ENCODE measurements around the gene SHISAL1.

SHISAL1 gene

GRCh38 chr22:44229809-44230208 is 82.9 kb downstream of the SHISAL1 start:
- H3K4me3 ChIP-seq (ENCODE audit: low read depth, low read length): no peak overlapping the region
- DNase-seq (ENCODE audit: low read depth): no peak
- no peak for TF ChIP-seq CTCF (IDR thresholded peaks at IDR 0.05; ENCODE audit: control insufficient read depth, extremely low read depth, insufficient read depth)

DNA sequence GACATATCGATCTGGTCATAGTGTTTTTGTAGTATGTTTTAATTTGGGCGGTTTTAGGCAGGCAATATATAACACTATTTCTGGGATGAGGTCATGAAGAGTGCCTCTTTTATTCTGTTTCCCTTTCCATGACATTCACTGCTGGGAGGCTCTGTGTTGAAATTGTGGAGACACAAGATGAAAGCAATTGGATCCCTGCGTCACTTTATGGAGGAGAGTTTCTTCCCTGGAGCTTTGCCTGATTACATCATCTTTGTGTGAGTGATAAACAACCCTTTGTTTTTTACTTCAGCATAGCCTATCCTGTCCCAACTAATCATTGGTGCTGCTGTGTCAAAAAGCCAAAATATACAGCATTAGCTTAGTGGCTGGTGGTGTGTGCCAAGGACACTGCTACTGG is 83.4 kb downstream of the SHISAL1 start:
- H3K4me3 ChIP-seq (ENCODE audit: low read depth, low read length): no peak overlapping the region
- no peak for TF ChIP-seq CTCF (IDR thresholded peaks at IDR 0.05; ENCODE audit: control insufficient read depth, extremely low read depth, insufficient read depth)
- DNase-seq (ENCODE audit: low read depth): no peak

- no peak for DNase-seq (ENCODE audit: low read depth)
- no peak overlapping the region for H3K4me3 ChIP-seq (ENCODE audit: low read depth, low read length)
- no peak for TF ChIP-seq CTCF (IDR thresholded peaks at IDR 0.05; ENCODE audit: control insufficient read depth, extremely low read depth, insufficient read depth)
Observed at GRCh38 chr22:44225812-44226211, 86.9 kb downstream of the SHISAL1 start.

GRCh38 chr22:44225091-44225689 is 87.6 kb downstream of the SHISAL1 start:
- DNase-seq (ENCODE audit: low read depth): no peak
- no peak overlapping the region for H3K4me3 ChIP-seq (ENCODE audit: low read depth, low read length)
- TF ChIP-seq CTCF (IDR thresholded peaks at IDR 0.05; ENCODE audit: control insufficient read depth, extremely low read depth, insufficient read depth): no peak

DNA sequence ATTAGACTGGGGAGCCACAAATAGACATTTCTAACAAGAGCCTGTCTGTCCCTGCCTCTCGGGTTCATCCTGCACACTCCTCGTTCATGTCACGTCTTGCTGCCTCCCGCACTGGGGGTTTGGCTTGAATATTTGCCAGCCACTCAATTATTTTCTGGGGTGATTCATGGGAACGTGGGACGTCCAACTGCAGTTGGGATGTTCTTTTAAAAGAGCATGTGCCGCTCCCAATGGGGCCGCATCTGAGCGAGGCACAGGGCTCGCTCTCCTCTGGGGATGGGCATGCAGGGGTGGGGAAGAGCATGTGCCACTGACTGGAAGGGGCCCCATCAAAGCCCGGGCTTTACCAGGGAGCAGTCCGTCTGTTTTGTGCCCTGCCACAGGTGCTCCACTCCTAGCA is 88.6 kb downstream of the SHISAL1 start:
- no peak for DNase-seq (ENCODE audit: low read depth)
- H3K4me3 ChIP-seq (ENCODE audit: low read depth, low read length): no peak overlapping the region
- no peak for TF ChIP-seq CTCF (IDR thresholded peaks at IDR 0.05; ENCODE audit: control insufficient read depth, extremely low read depth, insufficient read depth)

DNA sequence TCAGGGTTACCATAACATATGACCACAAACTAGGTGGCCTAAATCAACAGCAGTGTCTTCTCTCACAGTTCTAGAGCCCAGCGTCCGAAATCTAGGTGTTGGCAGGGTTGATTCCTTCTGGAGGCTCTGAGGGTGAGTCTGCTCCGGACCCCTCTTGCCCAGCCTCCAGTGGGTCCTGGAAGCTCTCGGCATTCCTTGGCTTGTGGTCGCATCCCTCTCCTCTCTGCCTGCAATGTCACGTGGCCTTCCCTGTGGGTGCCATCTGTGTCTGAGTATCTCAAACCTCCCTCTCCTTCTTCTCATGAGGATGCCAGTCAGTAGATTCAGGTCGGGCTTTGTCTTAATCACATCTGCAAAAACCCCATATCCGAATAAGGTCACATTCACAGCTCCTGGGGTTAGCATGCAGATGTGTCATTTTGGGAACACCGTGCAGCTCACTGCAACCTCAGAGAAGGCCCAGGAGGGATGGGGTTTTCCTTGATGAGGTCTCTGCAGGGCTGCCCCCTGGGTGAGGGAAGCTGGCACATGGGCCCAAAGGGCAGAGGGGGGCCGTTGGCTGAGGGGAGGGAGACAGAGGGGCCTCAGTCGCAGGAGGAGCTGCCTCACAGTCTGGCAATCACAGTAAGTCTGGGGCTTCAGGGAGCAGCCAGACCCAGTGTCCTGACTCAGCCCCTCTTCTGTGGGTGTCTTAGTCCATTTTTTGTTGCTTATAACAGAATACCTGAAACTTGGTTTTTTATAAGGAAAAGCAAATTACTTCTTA is 90.9 kb downstream of the SHISAL1 start:
- TF ChIP-seq CTCF (IDR thresholded peaks at IDR 0.05; ENCODE audit: control insufficient read depth, extremely low read depth, insufficient read depth): no peak
- no peak for DNase-seq (ENCODE audit: low read depth)
- no peak overlapping the region for H3K4me3 ChIP-seq (ENCODE audit: low read depth, low read length)
